ENCODE data around the gene H19. TPM values are rescaled to one million over a fixed set of nuclear protein-coding genes. Genes with fewer than 3 reads are reported as not detected.

The H19 gene
- total RNA-seq, 2 donors from 2014 or later: 0.55 to 3.8 TPM

DNA sequence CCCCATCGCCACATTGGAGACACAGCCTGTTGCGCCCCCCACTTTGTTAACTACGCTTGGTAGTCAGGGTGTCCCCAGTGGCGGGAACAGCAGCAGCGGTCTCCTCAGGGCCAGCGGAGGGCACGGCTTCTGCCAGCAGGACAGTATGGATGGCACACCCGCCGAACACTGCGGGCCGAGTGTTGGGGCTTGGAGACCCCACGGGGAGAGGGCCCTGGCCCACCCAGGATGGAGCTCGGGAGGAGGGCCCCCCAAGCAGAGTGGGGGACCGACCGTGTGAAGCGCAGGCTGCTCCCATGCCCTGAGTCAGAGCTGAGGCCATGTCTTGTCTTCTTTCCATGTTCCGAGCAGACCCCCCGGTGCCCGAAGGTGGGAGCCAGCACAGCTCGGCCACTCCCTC lies 32.7 kb downstream of the H19 start:
- no peaks in the 10 kb centered on the region for H3K36me3 ChIP-seq (ENCODE audit: control insufficient read depth, insufficient read depth, low read length)
- no peaks in the 10 kb centered on the region for H3K4me1 ChIP-seq (ENCODE audit: control insufficient read depth, insufficient read depth, low read length)
- H3K9ac ChIP-seq (ENCODE audit: extremely low read depth, low read length, poor library complexity, severe bottlenecking): no peak overlapping the region
- no CpG with 5 or more reads among the region's 20 CpGs for WGBS, 2 experiments (ENCODE audit: insufficient coverage in 1 of 2, insufficient read length in 1 of 2)
- H3K4me3 ChIP-seq (ENCODE audit: low read length): no peak overlapping the region
- H3K9me3 Mint-ChIP-seq: no peaks in the 10 kb centered on the region
- TF ChIP-seq, protein P1, sequence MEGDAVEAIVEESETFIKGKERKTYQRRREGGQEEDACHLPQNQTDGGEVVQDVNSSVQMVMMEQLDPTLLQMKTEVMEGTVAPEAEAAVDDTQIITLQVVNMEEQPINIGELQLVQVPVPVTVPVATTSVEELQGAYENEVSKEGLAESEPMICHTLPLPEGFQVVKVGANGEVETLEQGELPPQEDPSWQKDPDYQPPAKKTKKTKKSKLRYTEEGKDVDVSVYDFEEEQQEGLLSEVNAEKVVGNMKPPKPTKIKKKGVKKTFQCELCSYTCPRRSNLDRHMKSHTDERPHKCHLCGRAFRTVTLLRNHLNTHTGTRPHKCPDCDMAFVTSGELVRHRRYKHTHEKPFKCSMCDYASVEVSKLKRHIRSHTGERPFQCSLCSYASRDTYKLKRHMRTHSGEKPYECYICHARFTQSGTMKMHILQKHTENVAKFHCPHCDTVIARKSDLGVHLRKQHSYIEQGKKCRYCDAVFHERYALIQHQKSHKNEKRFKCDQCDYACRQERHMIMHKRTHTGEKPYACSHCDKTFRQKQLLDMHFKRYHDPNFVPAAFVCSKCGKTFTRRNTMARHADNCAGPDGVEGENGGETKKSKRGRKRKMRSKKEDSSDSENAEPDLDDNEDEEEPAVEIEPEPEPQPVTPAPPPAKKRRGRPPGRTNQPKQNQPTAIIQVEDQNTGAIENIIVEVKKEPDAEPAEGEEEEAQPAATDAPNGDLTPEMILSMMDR (conservative IDR thresholded peaks at IDR 0.05): no peak
- H3K27me3 Mint-ChIP-seq (ENCODE audit: insufficient read depth): no peaks in the 10 kb centered on the region
- H3K4me3 Mint-ChIP-seq: no peak overlapping the region
- no peak overlapping the region for H3K27ac Mint-ChIP-seq
- no peak overlapping the region for H3K27ac ChIP-seq (ENCODE audit: low read depth, low read length)
- DNase-seq: no peak
- no peaks in the 10 kb centered on the region for H3K36me3 Mint-ChIP-seq (ENCODE audit: low read depth)
- H3K9me3 ChIP-seq (ENCODE audit: control insufficient read depth, low read length): no peaks in the 10 kb centered on the region
- no peaks in the 10 kb centered on the region for H3K4me1 Mint-ChIP-seq
- no peaks in the 10 kb centered on the region for H3K27me3 ChIP-seq (ENCODE audit: control insufficient read depth, insufficient read depth, low read length, poor library complexity, severe bottlenecking)

DNA sequence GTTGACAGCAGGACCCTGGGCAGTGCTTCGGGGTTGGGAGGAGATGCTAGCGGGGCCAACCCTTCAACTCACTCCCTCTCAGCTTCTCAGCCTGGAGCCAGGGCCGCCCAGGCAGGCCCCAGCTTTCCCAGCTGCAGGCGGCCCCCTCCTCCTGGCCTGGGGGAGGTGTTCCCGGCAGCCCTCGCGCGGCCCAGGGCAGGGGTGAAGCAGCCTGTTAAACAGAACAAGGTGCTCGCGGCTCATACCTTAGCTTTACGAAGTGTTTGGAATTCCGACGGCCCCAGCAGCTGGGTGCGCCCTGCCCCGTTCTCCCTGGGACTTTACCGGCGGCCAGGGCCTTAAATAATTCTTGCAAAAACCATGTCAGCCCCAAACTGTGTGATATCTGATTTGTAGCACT lies 33.3 kb downstream of the H19 start:
- H3K36me3 Mint-ChIP-seq (ENCODE audit: low read depth): no peaks in the 10 kb centered on the region
- H3K4me3 Mint-ChIP-seq: no peak overlapping the region
- Histone ChIP-seq H3K27me3 (ENCODE audit: control insufficient read depth, insufficient read depth, low read length, poor library complexity, severe bottlenecking) (no peaks in the 10 kb centered on the region), H3K36me3 (ENCODE audit: control insufficient read depth, insufficient read depth, low read length) (no peaks in the 10 kb centered on the region), H3K27ac (ENCODE audit: low read depth, low read length) (no peak overlapping the region), H3K4me1 (ENCODE audit: control insufficient read depth, insufficient read depth, low read length) (no peaks in the 10 kb centered on the region), H3K9ac (ENCODE audit: extremely low read depth, low read length, poor library complexity, severe bottlenecking) (no peak overlapping the region), H3K9me3 (ENCODE audit: control insufficient read depth, low read length) (no peaks in the 10 kb centered on the region), H3K4me3 (ENCODE audit: low read length) (no peak overlapping the region)
- TF ChIP-seq, protein P1 (conservative IDR thresholded peaks at IDR 0.05): no peak
- no peaks in the 10 kb centered on the region for H3K27me3 Mint-ChIP-seq (ENCODE audit: insufficient read depth)
- no peak overlapping the region for H3K27ac Mint-ChIP-seq
- no CpG with 5 or more reads among the region's 17 CpGs for WGBS, 2 experiments (ENCODE audit: insufficient coverage in 1 of 2, insufficient read length in 1 of 2)
- DNase-seq: no peak
- no peaks in the 10 kb centered on the region for H3K9me3 Mint-ChIP-seq
- no peaks in the 10 kb centered on the region for H3K4me1 Mint-ChIP-seq

- Mint-ChIP-seq H3K9me3 (no peaks in the 10 kb centered on the region), H3K27me3 (ENCODE audit: insufficient read depth) (no peaks in the 10 kb centered on the region), H3K4me1 (no peaks in the 10 kb centered on the region), H3K36me3 (ENCODE audit: low read depth) (no peaks in the 10 kb centered on the region), H3K27ac (no peak overlapping the region), H3K4me3 (no peak overlapping the region)
- no peak overlapping the region for H3K27ac ChIP-seq (ENCODE audit: low read depth, low read length)
- H3K27me3 ChIP-seq (ENCODE audit: control insufficient read depth, insufficient read depth, low read length, poor library complexity, severe bottlenecking): no peaks in the 10 kb centered on the region
- no CpG with 5 or more reads among the region's 20 CpGs for WGBS, 2 experiments (ENCODE audit: insufficient coverage in 1 of 2, insufficient read length in 1 of 2)
- TF ChIP-seq, protein P1 (conservative IDR thresholded peaks at IDR 0.05): no peak
- H3K9ac ChIP-seq (ENCODE audit: extremely low read depth, low read length, poor library complexity, severe bottlenecking): no peak overlapping the region
- no peaks in the 10 kb centered on the region for H3K9me3 ChIP-seq (ENCODE audit: control insufficient read depth, low read length)
- no peaks in the 10 kb centered on the region for H3K4me1 ChIP-seq (ENCODE audit: control insufficient read depth, insufficient read depth, low read length)
- no peaks in the 10 kb centered on the region for H3K36me3 ChIP-seq (ENCODE audit: control insufficient read depth, insufficient read depth, low read length)
- no peak for DNase-seq
- H3K4me3 ChIP-seq (ENCODE audit: low read length): no peak overlapping the region
These were observed 33.8 kb downstream of the H19 start for GRCh38 chr11:1963864-1964263.
